ENCODE results near the gene GADL1. TPM values are rescaled to one million over a fixed set of nuclear protein-coding genes. Genes with fewer than 3 reads are reported as not detected.

Gene GADL1
- total RNA-seq, 4 donors from 2014 or later, result not detected

DNA sequence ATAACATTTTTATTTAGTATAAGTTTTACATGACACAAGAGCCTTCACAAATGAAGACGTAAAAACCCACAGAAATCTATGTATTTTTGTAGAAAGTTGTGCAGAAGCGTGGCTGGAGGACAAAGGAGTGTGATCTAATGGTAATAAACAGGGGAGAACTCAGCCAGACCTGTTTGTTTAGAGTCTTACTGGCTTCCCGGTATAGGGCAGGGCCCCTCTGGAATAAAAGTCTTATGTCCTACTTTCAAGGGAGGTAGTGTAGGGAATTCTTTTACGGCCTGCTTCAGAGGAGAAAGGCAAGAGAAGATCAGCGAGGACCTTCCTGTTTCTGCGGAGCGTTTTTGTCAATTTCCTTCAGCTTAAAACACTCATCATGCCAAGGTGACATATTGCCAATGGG is 184.4 kb downstream of the GADL1 start:
- Histone ChIP-seq H3K4me1 (no peaks in the 10 kb centered on the region), H3K4me3 (no peak overlapping the region), H3K9me3 (no peaks in the 10 kb centered on the region), H3K27me3 (no peaks in the 10 kb centered on the region), H3K36me3 (no peaks in the 10 kb centered on the region), H3K27ac (no peak overlapping the region)
- no peak for DNase-seq
- intact Hi-C loops (cut with DNase I), result no loop called here
- 78 to 85% methylated on average over 7 of the region's 7 CpGs for WGBS, 2 donors
- TF ChIP-seq POLR2A (IDR thresholded peaks at IDR 0.05) (no peak), CTCF (IDR thresholded peaks at IDR 0.05) (no peak)

- no peak for DNase-seq
- Histone ChIP-seq H3K36me3 (no peaks in the 10 kb centered on the region), H3K4me1 (no peaks in the 10 kb centered on the region), H3K27ac (peak overlapping the region in 1 of 4 donors; percentile 3), H3K4me3 (no peak overlapping the region), H3K27me3 (no peaks in the 10 kb centered on the region), H3K9me3 (no peaks in the 10 kb centered on the region)
- TF ChIP-seq CTCF (IDR thresholded peaks at IDR 0.05) (no peak), POLR2A (IDR thresholded peaks at IDR 0.05) (no peak)
- intact Hi-C loops (cut with DNase I), result no loop called here
Observed at GRCh38 chr3:30708472-30708871, 186.0 kb downstream of the GADL1 start.

- H3K9me3 ChIP-seq, result no peaks in the 10 kb centered on the region
- intact Hi-C loops (cut with DNase I), result no loop called here
Observed at GRCh38 chr3:30707825-30708224, 186.6 kb downstream of the GADL1 start.

DNA sequence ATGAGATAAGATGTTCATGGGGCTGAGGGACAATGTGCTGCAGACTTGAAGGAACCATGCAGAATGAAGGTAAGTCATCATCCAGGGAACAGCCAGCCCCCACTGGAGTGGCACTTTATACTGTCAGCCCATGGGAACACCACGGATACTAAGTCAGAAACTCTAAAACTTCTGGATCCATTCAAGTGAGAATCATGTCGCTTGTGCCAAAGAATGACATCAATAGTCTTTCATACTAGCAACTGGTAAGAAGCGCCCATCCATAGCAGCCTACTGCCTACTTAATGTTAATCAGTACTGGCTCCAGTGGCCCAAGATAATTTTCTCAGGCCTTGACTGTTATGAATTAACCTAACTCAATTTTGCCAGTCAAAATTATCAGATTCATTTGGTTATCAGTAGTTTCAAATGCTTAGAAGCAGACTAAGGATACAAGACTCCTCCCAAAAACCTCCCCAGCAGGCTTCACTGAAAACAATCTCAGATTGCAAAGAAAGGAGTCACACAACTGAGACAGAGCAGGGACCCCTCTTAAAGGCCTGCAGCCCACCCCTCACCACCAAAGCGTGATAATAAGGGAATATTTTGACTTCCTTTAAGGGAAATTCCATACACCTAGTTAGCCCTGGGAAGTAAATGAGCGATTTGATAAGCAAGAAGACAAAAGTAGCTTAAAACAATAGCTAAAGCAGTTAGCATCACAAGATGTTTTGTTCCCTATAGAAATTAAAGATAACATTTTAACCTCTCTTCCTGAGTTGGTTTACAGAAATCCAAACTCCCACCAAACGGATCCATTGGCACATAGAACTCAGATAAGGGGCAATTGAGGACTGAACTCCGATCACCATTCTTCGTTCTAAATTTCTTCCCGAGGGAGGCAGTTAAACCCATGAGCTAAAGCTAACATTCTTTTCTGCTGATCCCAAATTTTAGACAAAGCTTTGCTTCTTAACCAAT is 189.2 kb downstream of the GADL1 start:
- intact Hi-C loops (cut with DNase I), result no loop called here
- WGBS, 2 donors, result 78 to 86% methylated on average over 9 of the region's 9 CpGs
- TF ChIP-seq POLR2A (IDR thresholded peaks at IDR 0.05) (no peak), CTCF (IDR thresholded peaks at IDR 0.05) (no peak)
- Histone ChIP-seq H3K27me3 (no peaks in the 10 kb centered on the region), H3K27ac (no peak overlapping the region), H3K9me3 (no peaks in the 10 kb centered on the region), H3K4me3 (no peak overlapping the region), H3K36me3 (no peaks in the 10 kb centered on the region), H3K4me1 (no peaks in the 10 kb centered on the region)
- no peak for DNase-seq

More at GRCh38 chr3:30707825-30708224, 186.6 kb downstream of the GADL1 start:
- H3K27ac ChIP-seq, result no peak overlapping the region
- H3K36me3 ChIP-seq, result no peaks in the 10 kb centered on the region
- no peaks in the 10 kb centered on the region for H3K4me1 ChIP-seq
- TF ChIP-seq CTCF (IDR thresholded peaks at IDR 0.05) (no peak), POLR2A (IDR thresholded peaks at IDR 0.05) (no peak)
- H3K27me3 ChIP-seq, result no peaks in the 10 kb centered on the region
- WGBS, 2 donors, result 87 to 91% methylated on average over 4 of the region's 4 CpGs
- H3K4me3 ChIP-seq, result no peak overlapping the region
- no peak for DNase-seq

DNA sequence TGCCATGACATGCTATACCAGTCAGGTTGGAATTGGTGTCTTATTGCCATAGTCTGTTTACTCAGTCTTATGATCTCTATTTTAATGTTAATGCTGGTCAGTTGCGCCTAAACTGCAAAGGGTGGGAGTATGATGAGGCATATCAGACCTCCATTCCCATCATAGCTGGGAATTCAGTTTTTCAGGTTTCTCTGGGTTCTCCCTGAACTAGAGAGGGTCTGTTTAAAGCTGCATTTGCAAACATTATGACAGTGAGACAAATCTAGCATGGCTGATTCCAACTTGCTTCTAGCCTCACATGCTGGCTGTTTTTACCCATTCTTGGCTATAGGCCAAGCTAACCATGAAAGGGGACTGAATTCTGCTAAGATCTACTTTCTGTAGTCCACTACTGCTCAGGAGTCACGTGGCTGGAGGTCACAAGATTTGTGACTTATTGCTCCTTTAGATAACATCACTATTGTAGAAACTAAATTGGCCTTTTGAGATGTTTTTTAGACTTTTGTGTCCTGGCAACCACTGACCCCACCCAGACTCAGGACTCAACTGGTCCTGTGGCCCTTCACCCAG is 191.5 kb downstream of the GADL1 start:
- no peaks in the 10 kb centered on the region for H3K36me3 ChIP-seq
- no peak overlapping the region for H3K4me3 ChIP-seq
- WGBS, 2 donors, result 72 to 87% methylated on average over 2 of the region's 2 CpGs
- no peak for TF ChIP-seq CTCF (IDR thresholded peaks at IDR 0.05)
- TF ChIP-seq POLR2A (IDR thresholded peaks at IDR 0.05), result no peak
- no peaks in the 10 kb centered on the region for H3K9me3 ChIP-seq
- H3K27me3 ChIP-seq, result no peaks in the 10 kb centered on the region
- no peaks in the 10 kb centered on the region for H3K4me1 ChIP-seq
- intact Hi-C loops (cut with DNase I), result no loop called here
- no peak for DNase-seq
- H3K27ac ChIP-seq, result no peak overlapping the region
